ENCODE data around the gene POLN. TPM values are rescaled to one million over a fixed set of nuclear protein-coding genes. Genes with fewer than 3 reads are reported as not detected.

Gene POLN
- total RNA-seq, 1 experiment from 2014 or later: 3.5 TPM

- no peak for TF ChIP-seq ZNF281 (CRISPR knock-in tag; IDR thresholded peaks at IDR 0.05)
- TF ChIP-seq GABPB1 (CRISPR knock-in tag; IDR thresholded peaks at IDR 0.05): no peak
- TF ChIP-seq ZBTB43 (CRISPR knock-in tag; IDR thresholded peaks at IDR 0.05): no peak
- TF ChIP-seq USF1 (CRISPR knock-in tag; IDR thresholded peaks at IDR 0.05): no peak
Measured at GRCh38 chr4:2095236-2096072, 146.5 kb downstream of the POLN start (continued).

- TF ChIP-seq SP1 (CRISPR knock-in tag; conservative IDR thresholded peaks at IDR 0.05): no peak
- TF ChIP-seq ZNF138 (CRISPR knock-in tag; conservative IDR thresholded peaks at IDR 0.05): no peak
- no peak for TF ChIP-seq TEAD1 (CRISPR knock-in tag; IDR thresholded peaks at IDR 0.05)
- TF ChIP-seq IRF2 (CRISPR knock-in tag; IDR thresholded peaks at IDR 0.05; ENCODE audit: borderline replicate concordance, low read depth): no peak
- TF ChIP-seq MXD4 (CRISPR knock-in tag; IDR thresholded peaks at IDR 0.05; ENCODE audit: borderline replicate concordance): no peak
- no peak for TF ChIP-seq GABPB1 (CRISPR knock-in tag; IDR thresholded peaks at IDR 0.05)
- no peak for TF ChIP-seq CDX4 (CRISPR knock-in tag; IDR thresholded peaks at IDR 0.05; ENCODE audit: borderline replicate concordance)
- TF ChIP-seq ATF2 (CRISPR knock-in tag; IDR thresholded peaks at IDR 0.05; ENCODE audit: borderline replicate concordance, low read depth): no peak
- TF ChIP-seq KAT7 (CRISPR knock-in tag; IDR thresholded peaks at IDR 0.05; ENCODE audit: borderline replicate concordance): no peak
- no peak for TF ChIP-seq ZNF219 (CRISPR knock-in tag; IDR thresholded peaks at IDR 0.05; ENCODE audit: borderline replicate concordance)
- Mint-ChIP-seq H3K4me3 (no peak overlapping the region), H3K4me1 (no peaks in the 10 kb centered on the region), H3K27me3 (ENCODE audit: low read depth) (peaks cover 9% of the 10 kb centered on the region; the same call in 1 of the 2 replicates), H3K9me3 (peaks cover 9% of the 10 kb centered on the region), H3K36me3 (peaks cover 7% of the 10 kb centered on the region), H3K27ac (no peak overlapping the region)
- DNase-seq (ENCODE audit: low spot score): no peak
- ChIA-PET POLR2A (no interaction called here), CTCF (no interaction called here)
- no peak for ATAC-seq
Measured at GRCh38 chr4:2094545-2094944, 147.4 kb downstream of the POLN start.

- DNase-seq (ENCODE audit: low spot score) (no peak), ATAC-seq (no peak)
- ChIA-PET POLR2A (interaction anchor here (0.7 kb wide), 1 partner anchor 246 kb away, joined by 3 read pairs; no protein-coding TSS in a partner anchor), CTCF (interaction anchor here (0.6 to 1.4 kb wide), 2 partner anchors 251 to 725 kb away, joined by 3 to 4 read pairs; no protein-coding TSS in a partner anchor)
- no peaks in the 10 kb centered on the region for H3K4me1 Mint-ChIP-seq
- H3K36me3 Mint-ChIP-seq: peaks cover 7% of the 10 kb centered on the region
- H3K4me3 Mint-ChIP-seq: no peak overlapping the region
- TF ChIP-seq ATF2 (CRISPR knock-in tag; IDR thresholded peaks at IDR 0.05; ENCODE audit: borderline replicate concordance, low read depth): no peak
- TF ChIP-seq ZNF671 (CRISPR knock-in tag; IDR thresholded peaks at IDR 0.05): no peak
- TF ChIP-seq AFF4 (CRISPR knock-in tag; IDR thresholded peaks at IDR 0.05; ENCODE audit: borderline replicate concordance): no peak
- peaks cover 9% of the 10 kb centered on the region for H3K9me3 Mint-ChIP-seq
- no peak overlapping the region for H3K27ac Mint-ChIP-seq
- peaks cover 9% of the 10 kb centered on the region; the same call in 1 of the 2 replicates for H3K27me3 Mint-ChIP-seq (ENCODE audit: low read depth)
Measured at GRCh38 chr4:2093265-2093664, 148.7 kb downstream of the POLN start.

Data from WTC11 (cell line).